NCI-H345 (cell line): Measurements from ENCODE around the gene BUB1B.
"Not testable (repeated sequence)": the region's sequence is repeated elsewhere in the genome, so short reads cannot be mapped to it uniquely, and the experiment has no call there.

ENCODE experiments used
- DNase-seq: peaks from one replicate; lab custom pipeline; 2025; lab: John Stamatoyannopoulos, UW

The BUB1B gene

GRCh38 chr15:40137303-40138200 is 23.3 kb upstream of the BUB1B start:
- DNase-seq, result no peak

GRCh38 chr15:40138201-40138570 is 22.7 kb upstream of the BUB1B start:
- DNase-seq, result not testable (repeated sequence)

- no peak for DNase-seq
Observed at GRCh38 chr15:40142428-40142827, 18.4 kb upstream of the BUB1B start.

GRCh38 chr15:40146037-40146436 is 14.8 kb upstream of the BUB1B start:
- no peak for DNase-seq

GRCh38 chr15:40149339-40149738 is 11.5 kb upstream of the BUB1B start:
- DNase-seq, result no peak

GRCh38 chr15:40150163-40150925 is 10.5 kb upstream of the BUB1B start:
- peak; percentile 91 for DNase-seq

- no peak for DNase-seq
Observed at GRCh38 chr15:40151499-40151898, 9.4 kb upstream of the BUB1B start.

- no peak for DNase-seq
Observed at GRCh38 chr15:40151991-40152390, 8.9 kb upstream of the BUB1B start.

- DNase-seq, result peak; percentile 14
Observed at GRCh38 chr15:40154821-40155220, 6.0 kb upstream of the BUB1B start.

- DNase-seq, result peak; percentile 90
Observed at GRCh38 chr15:40155270-40155910, 5.5 kb upstream of the BUB1B start.

- no peak for DNase-seq
Observed at GRCh38 chr15:40157778-40158447, 3.0 kb upstream of the BUB1B start.

GRCh38 chr15:40160021-40160420 is 848 bp upstream of the BUB1B start:
- DNase-seq, result no peak

- no peak for DNase-seq
Observed at GRCh38 chr15:40161693-40162391, 973 bp downstream of the BUB1B start.

GRCh38 chr15:40162552-40162951 is 1.7 kb downstream of the BUB1B start:
- DNase-seq, result no peak

GRCh38 chr15:40163657-40164416 is 3.0 kb downstream of the BUB1B start:
- DNase-seq, result no peak

- not testable (repeated sequence) for DNase-seq
Observed at GRCh38 chr15:40167374-40167773, 6.5 kb downstream of the BUB1B start.

- no peak for DNase-seq
Observed at GRCh38 chr15:40175160-40175559, 14.3 kb downstream of the BUB1B start.

- no peak for DNase-seq
Observed at GRCh38 chr15:40182358-40183029, 21.6 kb downstream of the BUB1B start.

GRCh38 chr15:40183636-40184463 is 23.0 kb downstream of the BUB1B start:
- DNase-seq, result no peak
